GM10847 (cell line): ENCODE results near the gene DUXB.
A peak's percentile ranks its signal among the peaks of the same experiment; 100 is the strongest.

ENCODE experiments used
- POLR2A ChIP-seq: IDR thresholded peaks from 2 replicates; pipeline ENCODE4 v1.6.1; 2011; ENCODE audit not compliant: insufficient read length; ENCODE audit errors: extremely low read depth

DUXB gene

DNA sequence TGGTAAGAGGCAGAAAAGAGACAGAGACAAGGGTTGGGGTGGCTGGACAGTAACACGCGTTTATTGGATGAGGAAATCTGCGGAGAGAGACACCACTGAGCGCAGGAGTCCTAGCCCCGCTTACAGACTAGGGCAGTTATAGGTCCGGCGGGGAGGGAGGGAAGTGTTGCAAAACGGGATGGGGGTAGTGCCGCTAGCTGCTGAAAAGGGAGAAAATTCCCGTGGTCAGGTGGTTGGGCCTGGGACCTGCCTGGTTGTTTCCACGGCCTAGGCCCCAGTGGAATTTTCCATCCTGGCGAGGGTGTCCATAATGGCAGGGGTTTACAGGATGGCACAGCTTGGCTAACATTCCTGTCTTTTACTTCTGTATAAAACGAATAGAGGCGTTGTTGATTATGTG is 19.0 kb downstream of the DUXB start:
- no peak for TF ChIP-seq POLR2A

DNA sequence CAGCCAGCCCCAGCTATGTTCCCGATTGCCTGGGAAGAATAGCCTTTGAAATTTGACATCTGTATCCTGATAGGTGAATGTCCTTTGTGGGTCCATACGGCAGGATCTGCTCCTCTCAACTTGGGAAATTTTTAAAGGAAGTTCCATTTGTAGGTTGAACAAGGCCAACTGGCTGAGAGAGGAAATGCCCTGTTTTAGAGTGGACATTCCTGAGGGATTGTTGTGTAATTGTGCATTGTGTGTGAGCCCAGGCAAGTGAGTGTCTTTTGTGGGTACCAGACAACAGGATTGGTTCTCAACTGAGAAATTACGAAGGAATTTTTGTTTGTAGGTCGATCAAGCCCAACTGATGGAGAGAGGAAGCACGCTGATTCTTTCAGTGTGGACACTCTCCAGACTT is 21.9 kb downstream of the DUXB start:
- TF ChIP-seq POLR2A, result no peak

- TF ChIP-seq POLR2A, result no peak
Observed at GRCh38 chr16:75676909-75677308, 24.4 kb downstream of the DUXB start, which contains the start of gene CPHXL2. Gene CPHXL2, minus strand, starts transcription at chr16:75677009. Its CDS starts 10 bp downstream, at chr16:75676999.

DNA sequence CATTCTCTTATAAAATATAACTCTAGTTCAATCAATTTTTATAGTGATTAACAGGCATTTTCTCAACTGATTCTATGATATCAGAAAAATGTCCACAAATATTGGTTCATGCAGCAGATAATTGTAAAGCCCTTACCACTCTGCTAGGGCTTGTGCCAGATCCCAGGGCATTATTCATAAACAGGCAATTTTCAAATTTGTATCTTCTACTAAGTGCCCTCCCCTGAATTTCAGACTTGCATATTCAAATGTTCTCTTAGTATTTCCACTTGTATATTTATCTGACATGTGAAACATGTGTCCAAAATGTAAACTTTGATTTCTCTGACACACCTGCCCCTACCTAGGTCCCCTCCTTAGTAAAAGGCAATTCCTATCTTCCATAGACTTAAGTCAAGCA is 33.8 kb downstream of the DUXB start:
- no peak for TF ChIP-seq POLR2A

GRCh38 chr16:75660726-75661302 is 40.4 kb downstream of the DUXB start:
- no peak for TF ChIP-seq POLR2A

DNA sequence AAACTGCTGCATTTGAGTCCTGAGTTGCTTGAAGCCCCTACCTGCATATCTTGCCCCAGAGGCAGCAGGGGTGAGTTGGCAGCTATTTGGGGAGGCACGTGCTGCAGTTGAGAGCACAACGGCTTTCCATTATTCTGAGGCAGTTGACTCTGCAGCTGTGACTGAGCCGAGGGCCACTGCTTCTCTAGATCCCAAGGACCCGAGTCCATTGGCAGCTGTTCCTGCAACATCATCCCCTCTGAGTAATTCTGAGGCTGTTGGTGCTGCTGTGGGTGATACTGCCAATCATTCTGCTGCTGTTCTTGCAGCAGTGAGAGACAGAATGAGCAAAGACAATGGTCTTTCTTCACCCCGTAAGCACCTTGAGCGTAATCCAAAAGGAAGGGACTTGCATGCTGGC is 40.9 kb downstream of the DUXB start:
- no peak for TF ChIP-seq POLR2A

GRCh38 chr16:75658175-75658574 is 43.1 kb downstream of the DUXB start:
- TF ChIP-seq POLR2A, result no peak

DNA sequence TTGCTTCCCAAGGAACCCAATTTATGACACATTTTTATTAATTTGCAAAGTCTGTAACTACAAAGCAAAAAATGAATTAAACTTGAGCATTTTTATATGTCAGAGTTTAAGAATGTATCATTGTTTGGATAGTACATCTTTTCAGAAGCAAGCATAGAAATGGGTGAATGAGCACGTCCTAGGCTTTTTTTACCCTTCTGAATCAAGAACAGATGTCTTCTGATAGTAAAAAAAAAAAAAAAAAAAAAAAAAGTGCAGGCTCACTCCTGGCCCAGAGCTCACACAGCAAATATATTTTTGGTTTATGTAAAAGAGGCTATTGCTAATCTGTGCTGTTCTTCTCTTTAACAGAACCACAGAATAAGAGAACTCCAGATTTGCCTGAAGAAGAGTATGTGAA is 47.3 kb downstream of the DUXB start:
- TF ChIP-seq POLR2A, result no peak

GRCh38 chr16:75648265-75649076 is 52.8 kb downstream of the DUXB start:
- peak; percentile 47 for TF ChIP-seq POLR2A

DNA sequence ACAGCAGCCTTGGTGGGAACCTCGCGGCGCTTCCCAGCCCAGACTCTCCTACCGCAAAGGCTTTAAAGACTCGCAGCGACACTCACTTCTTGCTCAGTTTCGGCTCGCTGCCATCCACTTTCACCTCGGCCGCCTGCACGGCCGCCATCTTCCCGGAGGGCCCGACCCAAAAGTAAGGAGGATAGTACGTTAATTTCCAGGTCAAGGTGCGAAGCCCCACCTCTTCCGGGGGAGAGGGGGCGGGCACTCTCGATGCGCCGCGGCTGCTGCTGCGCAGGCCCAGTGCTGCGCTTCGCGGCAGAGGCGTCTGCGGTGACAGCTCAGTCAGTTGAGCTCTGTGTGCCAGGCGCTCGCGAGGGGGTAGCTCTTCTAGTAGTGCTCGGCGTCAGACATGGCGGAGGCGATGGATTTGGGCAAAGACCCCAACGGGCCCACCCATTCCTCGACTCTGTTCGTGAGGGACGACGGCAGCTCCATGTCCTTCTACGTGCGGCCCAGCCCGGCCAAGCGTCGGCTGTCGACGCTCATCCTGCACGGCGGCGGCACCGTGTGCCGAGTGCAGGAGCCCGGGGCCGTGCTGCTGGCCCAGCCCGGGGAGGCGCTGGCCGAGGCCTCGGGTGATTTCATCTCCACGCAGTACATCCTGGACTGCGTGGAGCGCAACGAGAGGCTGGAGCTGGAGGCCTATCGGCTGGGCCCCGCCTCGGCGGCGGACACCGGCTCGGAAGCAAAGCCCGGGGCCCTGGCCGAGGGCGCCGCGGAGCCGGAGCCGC is 53.6 kb downstream of the DUXB start, which contains the start of the genes KARS1 and TERF2IP:
Gene KARS1 (minus strand): TSS at position 174 of the 773 bp plus-strand sequence. CDS start 26 bp downstream, at position 148.
Gene TERF2IP (plus strand): TSS at position 282 of the 773 bp plus-strand sequence. CDS start 110 bp downstream, at position 392.
- TF ChIP-seq POLR2A, result peak; percentile 97

- TF ChIP-seq POLR2A, result no peak
Observed at GRCh38 chr16:75647112-75647491, 54.2 kb downstream of the DUXB start.

DNA sequence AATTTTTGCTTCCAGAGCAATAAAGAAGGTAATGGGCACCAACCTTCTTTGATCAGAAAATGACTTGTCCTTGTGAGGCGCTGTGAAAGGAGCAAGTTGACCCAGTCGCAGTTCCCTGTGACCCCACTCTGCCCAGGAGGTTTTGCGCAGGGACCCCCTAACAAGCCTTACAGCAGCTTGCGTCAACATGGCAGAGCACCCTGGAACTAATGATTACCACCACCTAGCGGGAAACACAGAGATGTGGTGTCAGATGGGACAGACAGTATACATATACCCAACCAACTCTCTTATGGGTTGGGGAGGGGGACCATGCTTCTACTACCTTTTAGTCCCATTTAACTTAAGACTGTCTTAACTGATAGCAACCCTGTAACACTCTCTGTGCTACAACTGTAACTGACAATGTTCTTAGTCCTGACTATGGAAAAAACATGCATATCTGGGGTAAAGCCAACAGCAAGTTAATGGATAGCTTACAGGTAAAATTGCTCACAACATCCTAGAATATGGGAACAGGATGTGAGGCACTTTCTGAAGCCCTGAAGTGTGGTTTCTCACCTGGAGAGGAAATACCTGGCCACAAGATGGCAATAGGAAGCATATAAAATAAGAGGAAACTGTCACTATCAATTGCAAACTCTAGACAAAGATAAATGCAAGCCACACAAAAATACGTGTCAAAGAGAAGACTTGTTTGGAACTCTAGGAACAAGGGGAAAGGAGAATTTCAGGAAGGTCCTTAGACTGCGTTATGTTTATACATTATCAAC is 56.8 kb downstream of the DUXB start:
- no peak for TF ChIP-seq POLR2A
